ENCODE measurements around the gene PSD2. TPM values are rescaled to one million over a fixed set of nuclear protein-coding genes. Genes with fewer than 3 reads are reported as not detected.

Gene PSD2
- total RNA-seq, 1 experiment from 2014 or later, result not detected

DNA sequence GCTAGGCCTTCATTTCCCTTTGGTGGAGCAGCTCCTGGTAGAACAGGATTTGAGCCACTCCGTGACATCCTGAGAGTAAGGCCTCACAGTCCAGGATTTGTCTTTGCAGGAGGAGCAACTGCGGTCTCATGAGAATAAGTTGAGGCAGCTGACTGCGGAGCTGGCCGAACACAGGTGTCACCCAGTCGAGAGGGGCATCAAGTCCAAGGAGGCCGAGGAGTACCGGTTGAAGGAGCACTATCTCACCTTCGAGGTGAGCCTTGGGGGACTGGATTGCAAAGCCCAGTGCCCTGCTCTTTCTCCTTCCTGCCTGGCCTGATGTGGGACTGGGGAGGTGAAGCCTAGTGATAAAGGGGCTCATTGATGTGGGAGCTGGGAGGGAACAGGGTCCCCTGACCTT lies 44.3 kb downstream of the PSD2 start:
- BruUV-seq (replicated peaks), result no TSS peak
- ATAC-seq (no peak), DNase-seq (no peak)
- no peak overlapping the region for H3K4me3 ChIP-seq (ENCODE audit: low read length)
- H3K9ac ChIP-seq (ENCODE audit: low read length), result no peak overlapping the region
- H4K20me1 ChIP-seq (ENCODE audit: low read length), result no peaks in the 10 kb centered on the region
- no peaks in the 10 kb centered on the region for H3K79me2 ChIP-seq (ENCODE audit: low read length)
- H3K27me3 ChIP-seq (ENCODE audit: low read length), result no peaks in the 10 kb centered on the region
- TF ChIP-seq EZH2 (IDR thresholded peaks at IDR 0.05; ENCODE audit: low read length, unreplicated experiment) (no peak), EZH2phosphoT487 (IDR thresholded peaks at IDR 0.05; ENCODE audit: borderline replicate concordance, low read length) (no peak)
- TF ChIP-seq, protein P1, sequence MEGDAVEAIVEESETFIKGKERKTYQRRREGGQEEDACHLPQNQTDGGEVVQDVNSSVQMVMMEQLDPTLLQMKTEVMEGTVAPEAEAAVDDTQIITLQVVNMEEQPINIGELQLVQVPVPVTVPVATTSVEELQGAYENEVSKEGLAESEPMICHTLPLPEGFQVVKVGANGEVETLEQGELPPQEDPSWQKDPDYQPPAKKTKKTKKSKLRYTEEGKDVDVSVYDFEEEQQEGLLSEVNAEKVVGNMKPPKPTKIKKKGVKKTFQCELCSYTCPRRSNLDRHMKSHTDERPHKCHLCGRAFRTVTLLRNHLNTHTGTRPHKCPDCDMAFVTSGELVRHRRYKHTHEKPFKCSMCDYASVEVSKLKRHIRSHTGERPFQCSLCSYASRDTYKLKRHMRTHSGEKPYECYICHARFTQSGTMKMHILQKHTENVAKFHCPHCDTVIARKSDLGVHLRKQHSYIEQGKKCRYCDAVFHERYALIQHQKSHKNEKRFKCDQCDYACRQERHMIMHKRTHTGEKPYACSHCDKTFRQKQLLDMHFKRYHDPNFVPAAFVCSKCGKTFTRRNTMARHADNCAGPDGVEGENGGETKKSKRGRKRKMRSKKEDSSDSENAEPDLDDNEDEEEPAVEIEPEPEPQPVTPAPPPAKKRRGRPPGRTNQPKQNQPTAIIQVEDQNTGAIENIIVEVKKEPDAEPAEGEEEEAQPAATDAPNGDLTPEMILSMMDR (conservative IDR thresholded peaks at IDR 0.05; ENCODE audit: low read depth, low read length), result no peak
- POLR2A ChIA-PET (ENCODE audit: unreplicated experiment), result no interaction called here
- H2AFZ ChIP-seq (ENCODE audit: low read length), result no peak overlapping the region
- no peaks in the 10 kb centered on the region for H3K9me3 ChIP-seq (ENCODE audit: low read length)
- H3F3A ChIP-seq (ENCODE audit: low read length, unreplicated experiment), result no peaks in the 10 kb centered on the region
- no peaks in the 10 kb centered on the region for H3K4me1 ChIP-seq (ENCODE audit: insufficient read depth, low read length)
- CTCF ChIA-PET, result no interaction called here
- H3K36me3 ChIP-seq (ENCODE audit: low read depth, low read length), result no peaks in the 10 kb centered on the region
- intact Hi-C loops (cut with micrococcal nuclease), result no loop called here
- no peak overlapping the region for H3K27ac ChIP-seq (ENCODE audit: low read length)
- no peak overlapping the region for H3K4me2 ChIP-seq (ENCODE audit: low read length)
- no peaks in the 10 kb centered on the region for H3K9me2 ChIP-seq (replicated peaks; ENCODE audit: low read length)

DNA sequence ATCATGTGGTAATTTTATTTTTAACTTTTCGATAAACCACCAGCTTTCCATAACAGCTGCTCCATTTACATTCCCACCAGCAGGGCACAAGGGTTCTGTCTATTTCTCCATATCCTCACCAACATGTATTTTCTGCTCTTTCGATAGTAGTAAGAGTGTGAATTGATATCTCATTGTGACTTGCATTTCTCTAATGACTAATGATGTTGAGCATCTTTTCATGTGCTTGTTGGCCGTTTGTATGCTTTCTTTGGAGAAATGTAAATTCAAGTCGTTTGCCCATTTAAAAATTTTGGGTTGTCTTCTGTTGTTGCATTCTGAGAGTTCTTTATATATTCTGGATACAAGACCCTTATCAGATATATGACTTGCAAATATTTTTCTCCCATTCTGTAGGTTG lies 45.9 kb downstream of the PSD2 start:
- Histone ChIP-seq H3K9me3 (ENCODE audit: low read length) (no peaks in the 10 kb centered on the region), H3K9ac (ENCODE audit: low read length) (no peak overlapping the region), H3K4me1 (ENCODE audit: insufficient read depth, low read length) (no peaks in the 10 kb centered on the region), H3K4me3 (ENCODE audit: low read length) (no peak overlapping the region), H3K4me2 (ENCODE audit: low read length) (no peak overlapping the region), H4K20me1 (ENCODE audit: low read length) (no peaks in the 10 kb centered on the region), H3K27ac (ENCODE audit: low read length) (no peak overlapping the region), H3K9me2 (replicated peaks; ENCODE audit: low read length) (no peaks in the 10 kb centered on the region), H3F3A (ENCODE audit: low read length, unreplicated experiment) (no peaks in the 10 kb centered on the region), H3K36me3 (ENCODE audit: low read depth, low read length) (no peaks in the 10 kb centered on the region), H3K27me3 (ENCODE audit: low read length) (no peaks in the 10 kb centered on the region), H2AFZ (ENCODE audit: low read length) (no peak overlapping the region), H3K79me2 (ENCODE audit: low read length) (no peaks in the 10 kb centered on the region)
- DNase-seq (no peak), ATAC-seq (no peak)
- TF ChIP-seq, protein P1 (conservative IDR thresholded peaks at IDR 0.05; ENCODE audit: low read depth, low read length), result no peak
- TF ChIP-seq EZH2 (IDR thresholded peaks at IDR 0.05; ENCODE audit: low read length, unreplicated experiment) (no peak), EZH2phosphoT487 (IDR thresholded peaks at IDR 0.05; ENCODE audit: borderline replicate concordance, low read length) (no peak)
- CTCF ChIA-PET, result interaction anchor here (0.6 kb wide), 1 partner anchor 67 kb away, joined by 3 read pairs; no protein-coding TSS in a partner anchor
- POLR2A ChIA-PET (ENCODE audit: unreplicated experiment), result no interaction called here
- intact Hi-C loops (cut with micrococcal nuclease), result no loop called here
- no TSS peak for BruUV-seq (replicated peaks)

DNA sequence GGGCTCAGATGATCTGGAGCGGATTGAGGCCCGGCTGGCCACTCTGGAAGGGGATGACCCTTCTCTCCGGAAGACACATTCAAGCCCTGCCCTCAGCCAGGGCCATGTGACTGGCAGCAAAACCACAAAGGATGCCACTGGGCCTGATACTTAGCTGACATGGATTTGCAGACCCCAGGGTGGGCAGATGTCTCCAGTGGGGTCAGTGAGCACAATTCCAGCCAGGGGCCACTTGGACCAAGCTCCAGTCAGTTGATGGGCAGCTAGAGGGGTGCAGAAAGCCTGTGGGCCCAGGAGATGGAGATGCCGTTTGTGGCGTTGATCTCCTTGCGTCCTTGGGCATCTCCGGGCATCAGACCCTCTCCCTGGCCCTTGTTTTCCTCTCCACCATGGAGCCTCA lies 46.7 kb downstream of the PSD2 start:
- no peaks in the 10 kb centered on the region for H3K4me1 ChIP-seq (ENCODE audit: insufficient read depth, low read length)
- no peak overlapping the region for H3K9ac ChIP-seq (ENCODE audit: low read length)
- H2AFZ ChIP-seq (ENCODE audit: low read length), result no peak overlapping the region
- H3K79me2 ChIP-seq (ENCODE audit: low read length), result no peaks in the 10 kb centered on the region
- TF ChIP-seq EZH2 (IDR thresholded peaks at IDR 0.05; ENCODE audit: low read length, unreplicated experiment) (no peak), EZH2phosphoT487 (IDR thresholded peaks at IDR 0.05; ENCODE audit: borderline replicate concordance, low read length) (no peak)
- TF ChIP-seq, protein P1 (conservative IDR thresholded peaks at IDR 0.05; ENCODE audit: low read depth, low read length), result no peak
- no peaks in the 10 kb centered on the region for H4K20me1 ChIP-seq (ENCODE audit: low read length)
- no peak overlapping the region for H3K27ac ChIP-seq (ENCODE audit: low read length)
- CTCF ChIA-PET, result no interaction called here
- H3F3A ChIP-seq (ENCODE audit: low read length, unreplicated experiment), result no peaks in the 10 kb centered on the region
- no peak for DNase-seq
- no peaks in the 10 kb centered on the region for H3K9me2 ChIP-seq (replicated peaks; ENCODE audit: low read length)
- H3K4me3 ChIP-seq (ENCODE audit: low read length), result no peak overlapping the region
- POLR2A ChIA-PET (ENCODE audit: unreplicated experiment), result no interaction called here
- intact Hi-C loops (cut with micrococcal nuclease), result no loop called here
- no peaks in the 10 kb centered on the region for H3K36me3 ChIP-seq (ENCODE audit: low read depth, low read length)
- no peak for ATAC-seq
- no peaks in the 10 kb centered on the region for H3K9me3 ChIP-seq (ENCODE audit: low read length)
- H3K4me2 ChIP-seq (ENCODE audit: low read length), result no peak overlapping the region
- BruUV-seq (replicated peaks), result no TSS peak
- H3K27me3 ChIP-seq (ENCODE audit: low read length), result no peaks in the 10 kb centered on the region
